GM21717 (cell line): Measurements from ENCODE around the gene STK35.

Experiments used
- ATAC-seq: cut with Tn5 transposase; IDR thresholded peaks from one replicate; pipeline ENCODE4 v1.9.1; 2021; ENCODE audit warnings: mild to moderate bottlenecking, moderate library complexity; ENCODE audit not compliant: unreplicated experiment

STK35 gene

GRCh38 chr20:2132461-2132901, 30.9 kb downstream of the STK35 start:
- ATAC-seq: no peak

DNA sequence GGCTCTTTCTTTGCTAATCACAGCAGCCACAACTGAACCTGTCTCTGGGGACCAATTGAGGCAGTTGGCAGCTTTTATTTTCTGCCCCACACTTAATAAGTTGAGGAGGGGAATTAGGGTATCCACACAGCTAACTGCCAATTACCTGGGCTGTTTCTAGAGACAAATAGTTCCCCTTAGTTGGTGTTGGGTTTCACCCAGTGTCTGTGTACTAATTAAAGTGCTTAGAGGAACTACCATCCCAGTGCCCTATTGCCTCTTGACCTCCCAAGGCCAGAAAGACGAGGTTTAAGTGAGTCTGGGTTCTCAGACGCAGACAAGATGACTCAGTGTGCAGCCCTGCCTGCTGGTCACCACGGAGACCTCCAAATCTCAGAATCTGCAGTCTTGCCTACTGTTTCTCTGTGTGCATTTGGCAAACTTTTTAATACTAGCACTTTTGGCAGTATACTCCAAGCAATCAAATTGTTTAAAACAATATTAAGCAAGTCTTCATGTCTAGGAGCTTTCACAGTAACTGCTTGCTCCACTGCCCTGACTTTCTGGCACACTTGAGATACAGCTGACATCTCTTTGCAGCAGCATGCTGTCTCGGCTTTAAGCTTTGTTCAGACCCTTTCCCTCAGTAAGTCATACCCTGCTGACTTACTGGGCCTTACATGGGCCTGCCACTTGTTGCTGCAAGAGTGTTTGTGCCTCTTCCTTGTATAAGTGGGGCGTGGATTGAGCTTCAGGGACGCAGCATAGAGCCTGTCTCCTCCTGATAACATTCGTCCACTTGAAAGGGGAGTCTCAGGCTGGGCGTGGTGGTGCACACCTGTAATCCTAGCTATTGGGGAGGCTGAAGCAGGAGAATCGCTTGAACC, 31.9 kb downstream of the STK35 start:
- ATAC-seq: no peak

- no peak for ATAC-seq
Observed at GRCh38 chr20:2135013-2135412, 33.4 kb downstream of the STK35 start.

DNA sequence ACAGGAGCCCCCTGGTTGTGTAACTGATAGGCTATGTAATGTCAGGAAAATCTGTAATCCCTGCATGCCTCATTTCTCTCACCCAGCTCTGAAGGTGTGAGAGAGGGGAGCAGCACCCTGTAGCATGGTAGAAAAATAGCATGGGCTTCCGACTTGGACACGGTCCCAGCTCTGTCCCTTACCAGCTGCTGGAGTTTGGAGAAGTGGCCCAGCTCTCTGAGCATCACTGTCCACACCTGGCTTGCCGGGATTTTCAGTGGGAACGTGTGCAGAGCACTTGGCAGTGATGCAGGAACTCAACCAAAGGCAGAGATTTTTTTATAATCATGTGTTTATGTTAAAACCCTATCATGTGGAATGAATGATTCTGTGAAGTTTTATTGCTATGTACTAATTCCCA, 34.6 kb downstream of the STK35 start:
- ATAC-seq: no peak

GRCh38 chr20:2137552-2138201, 36.0 kb downstream of the STK35 start:
- ATAC-seq: no peak

DNA sequence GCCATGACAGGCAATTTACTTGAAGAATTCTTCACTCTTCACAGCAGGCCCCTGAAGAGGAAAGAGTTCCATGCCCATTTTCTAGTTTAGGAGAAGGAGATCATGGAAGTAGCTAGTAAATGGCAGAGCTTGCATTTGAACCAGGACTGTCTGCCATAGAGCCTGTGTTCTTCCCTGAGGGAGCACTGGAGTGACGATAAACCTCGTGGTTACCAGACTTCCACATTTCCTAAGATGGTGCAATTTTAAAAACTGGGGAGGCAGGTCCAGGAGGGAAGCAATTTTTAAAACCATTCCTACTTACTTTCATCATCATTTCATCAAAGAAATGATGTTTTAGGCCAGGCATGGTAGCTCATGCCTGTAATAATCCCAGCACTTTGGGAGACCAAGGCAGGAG, 36.8 kb downstream of the STK35 start:
- no peak for ATAC-seq

DNA sequence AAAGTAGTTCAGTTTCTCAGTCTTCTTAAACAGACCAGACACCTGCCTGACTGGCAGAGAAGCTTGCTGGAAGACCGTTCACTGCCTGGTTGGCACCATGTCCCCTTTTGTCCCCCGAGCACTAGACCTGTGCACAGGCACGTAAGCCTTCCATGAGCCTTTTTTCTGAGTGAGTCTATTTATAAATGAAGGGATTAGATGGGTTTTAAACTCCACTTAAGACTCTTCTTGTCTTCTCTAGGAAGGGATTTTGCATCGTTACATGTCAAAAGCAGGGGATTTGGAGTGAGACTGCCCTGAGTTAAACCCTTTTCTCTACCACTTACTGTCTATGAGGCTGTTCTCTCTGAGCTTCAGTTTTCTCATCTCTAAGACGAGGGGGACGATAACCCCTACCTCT, 37.6 kb downstream of the STK35 start:
- ATAC-seq: no peak

DNA sequence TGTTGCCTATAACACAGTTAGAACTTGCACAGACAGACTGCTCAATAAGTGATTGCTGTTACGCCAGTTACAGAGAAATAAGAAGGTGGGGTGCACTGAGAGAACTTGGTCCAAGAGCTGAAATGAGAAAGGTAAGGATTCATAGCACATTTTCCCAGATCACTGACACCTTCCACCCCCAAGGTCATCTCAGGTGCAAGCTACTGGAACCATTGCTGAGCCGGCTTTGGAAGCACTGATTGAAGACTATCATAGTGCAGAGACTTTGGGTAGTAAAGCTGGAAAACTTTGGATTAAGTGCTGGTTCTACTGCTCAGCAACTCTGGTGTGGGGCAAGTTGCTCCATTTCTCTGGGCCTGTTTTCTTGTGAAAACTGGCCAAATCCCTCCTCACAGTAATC, 38.1 kb downstream of the STK35 start:
- ATAC-seq: no peak

- ATAC-seq: no peak
Observed at GRCh38 chr20:2140561-2140960, 38.9 kb downstream of the STK35 start.

- ATAC-seq: no peak
Observed at GRCh38 chr20:2141600-2142575, 40.3 kb downstream of the STK35 start.

- no peak for ATAC-seq
Observed at GRCh38 chr20:2142649-2143048, 41.0 kb downstream of the STK35 start.

- no peak for ATAC-seq
Observed at GRCh38 chr20:2143594-2143993, 42.0 kb downstream of the STK35 start.

GRCh38 chr20:2144850-2145249, 43.2 kb downstream of the STK35 start:
- ATAC-seq: no peak

DNA sequence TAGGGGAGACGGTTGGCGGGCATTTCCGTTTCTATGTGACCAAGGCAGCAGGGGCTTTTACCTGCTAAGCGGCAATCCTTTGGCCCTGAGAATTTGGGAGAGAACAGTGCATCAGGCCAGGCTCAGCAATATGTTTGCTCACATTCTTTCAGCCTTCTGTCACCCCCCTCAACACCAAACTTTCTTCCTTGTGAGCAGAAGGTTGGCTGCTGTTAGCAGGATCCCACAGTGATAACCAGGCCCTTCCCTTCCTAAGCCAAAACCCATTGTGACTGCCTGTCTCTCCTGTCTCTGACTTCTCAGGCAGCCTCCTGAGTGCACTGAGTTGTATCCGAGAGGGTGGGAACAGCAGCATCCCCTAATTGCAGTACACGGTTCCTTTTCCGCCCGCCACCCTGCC, 43.7 kb downstream of the STK35 start:
- no peak for ATAC-seq

GRCh38 chr20:2146080-2146867, 44.6 kb downstream of the STK35 start:
- no peak for ATAC-seq

GRCh38 chr20:2149507-2149906, 47.9 kb downstream of the STK35 start:
- ATAC-seq: no peak

DNA sequence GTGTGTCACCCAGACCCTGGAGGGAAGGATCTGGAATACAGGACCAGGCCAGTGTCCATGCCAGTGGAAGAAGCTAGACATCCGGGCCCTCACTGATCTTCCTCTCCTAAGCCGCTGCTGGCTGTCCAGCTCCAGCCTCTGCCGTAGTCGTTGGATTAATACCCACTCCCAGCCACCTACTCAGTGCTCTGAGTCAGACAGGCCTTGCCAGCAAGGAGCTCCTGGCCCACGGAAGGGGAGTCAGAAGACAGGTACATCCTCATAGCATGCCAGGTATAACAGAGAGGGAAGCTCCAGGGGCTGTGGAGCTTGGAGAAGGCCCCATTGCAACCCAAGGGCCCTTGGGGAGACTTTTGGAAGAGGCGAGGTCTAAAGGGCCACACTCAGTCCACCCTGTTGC, 49.0 kb downstream of the STK35 start:
- ATAC-seq: no peak

DNA sequence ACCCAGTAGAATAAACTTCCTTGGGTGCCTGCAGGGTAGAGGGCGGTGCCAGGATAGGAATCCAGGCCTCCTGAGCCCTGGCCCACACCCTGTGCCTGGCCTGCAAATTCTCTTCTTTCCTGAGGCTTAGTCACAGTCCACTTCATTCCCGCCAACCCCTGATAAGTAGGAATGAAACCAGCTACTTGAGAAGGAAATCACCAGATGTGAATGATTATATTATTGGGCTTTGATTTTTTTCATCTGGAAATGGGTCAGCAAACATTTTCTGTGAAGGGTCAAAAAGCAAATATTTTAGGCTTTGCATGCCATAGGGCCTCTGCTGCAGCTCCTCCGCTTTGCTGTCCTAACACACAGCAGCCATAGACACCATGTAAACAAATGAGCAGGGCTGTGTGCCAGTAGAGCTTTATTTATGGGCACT, 50.2 kb downstream of the STK35 start:
- no peak for ATAC-seq

GRCh38 chr20:2152317-2152716, 50.7 kb downstream of the STK35 start:
- no peak for ATAC-seq

DNA sequence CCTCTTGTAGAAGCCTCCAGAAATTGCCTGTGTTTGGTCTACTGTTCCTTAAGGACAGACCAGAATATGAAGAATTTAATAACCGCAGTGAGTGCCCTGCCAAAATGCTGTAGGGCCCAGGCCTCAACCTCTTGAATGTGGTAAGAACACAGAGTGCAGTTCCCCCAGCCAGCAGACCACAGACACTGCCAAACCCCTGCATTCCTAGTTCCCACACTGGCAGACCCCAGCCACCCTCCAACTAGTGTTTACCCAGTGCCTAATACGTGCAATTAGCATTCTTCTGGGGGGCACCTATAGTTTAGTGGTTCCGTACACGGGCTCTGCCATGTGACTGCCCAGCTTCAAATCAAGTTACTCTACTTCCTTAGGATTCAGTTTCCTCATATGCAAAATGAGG, 51.7 kb downstream of the STK35 start:
- no peak for ATAC-seq
